HG03469 (cell line): ENCODE data around the gene MAPK4.
A peak's percentile ranks its signal among the peaks of the same experiment; 100 is the strongest.

Source experiments
- ATAC-seq: cut with Tn5 transposase; IDR thresholded peaks from one replicate; pipeline ENCODE4 v1.9.1; 2021; ENCODE audit warnings: mild to moderate bottlenecking, moderate library complexity, moderate number of reproducible peaks; ENCODE audit not compliant: unreplicated experiment

Gene MAPK4

GRCh38 chr18:50716902-50717301 lies 157.0 kb downstream of the MAPK4 start:
- no peak for ATAC-seq

GRCh38 chr18:50717563-50717962 lies 157.7 kb downstream of the MAPK4 start:
- ATAC-seq = no peak

- no peak for ATAC-seq
Measured at GRCh38 chr18:50719471-50720324, 159.8 kb downstream of the MAPK4 start.

- no peak for ATAC-seq
Measured at GRCh38 chr18:50720325-50720674, 160.4 kb downstream of the MAPK4 start.

- ATAC-seq = no peak
Measured at GRCh38 chr18:50721006-50721405, 161.1 kb downstream of the MAPK4 start.

GRCh38 chr18:50721451-50722120 lies 161.7 kb downstream of the MAPK4 start:
- ATAC-seq = no peak

- no peak for ATAC-seq
Measured at GRCh38 chr18:50722311-50722710, 162.4 kb downstream of the MAPK4 start.

GRCh38 chr18:50724751-50725151 lies 164.9 kb downstream of the MAPK4 start:
- ATAC-seq = no peak

GRCh38 chr18:50726960-50727589 lies 167.2 kb downstream of the MAPK4 start:
- ATAC-seq = peak; percentile 90

- no peak for ATAC-seq
Measured at GRCh38 chr18:50727721-50728471, 168.0 kb downstream of the MAPK4 start.

GRCh38 chr18:50729376-50729775 lies 169.5 kb downstream of the MAPK4 start:
- no peak for ATAC-seq

GRCh38 chr18:50729986-50730385 lies 170.1 kb downstream of the MAPK4 start:
- no peak for ATAC-seq

GRCh38 chr18:50734342-50734741 lies 174.5 kb downstream of the MAPK4 start:
- ATAC-seq = no peak

- ATAC-seq = no peak
Measured at GRCh38 chr18:50734886-50735285, 175.0 kb downstream of the MAPK4 start.

- ATAC-seq = no peak
Measured at GRCh38 chr18:50737127-50737526, 177.2 kb downstream of the MAPK4 start.

- ATAC-seq = no peak
Measured at GRCh38 chr18:50738098-50738757, 178.3 kb downstream of the MAPK4 start.

- ATAC-seq = no peak
Measured at GRCh38 chr18:50742952-50743351, 183.1 kb downstream of the MAPK4 start.

- no peak for ATAC-seq
Measured at GRCh38 chr18:50744253-50744652, 184.4 kb downstream of the MAPK4 start.

GRCh38 chr18:50745945-50746344 lies 186.1 kb downstream of the MAPK4 start:
- ATAC-seq = no peak

- ATAC-seq = no peak
Measured at GRCh38 chr18:50747849-50748242, 188.0 kb downstream of the MAPK4 start.
